HG03097 (cell line): ENCODE data around the gene CCSER1.
"Not testable (repeated sequence)": the region's sequence is repeated elsewhere in the genome, so short reads cannot be mapped to it uniquely, and the experiment has no call there.

Experiments used
- ATAC-seq: cut with Tn5 transposase; IDR thresholded peaks from one replicate; pipeline ENCODE4 v1.9.1; 2021; ENCODE audit not compliant: unreplicated experiment, low FRiP score

Gene CCSER1

GRCh38 chr4:90624781-90625180 lies 497.6 kb downstream of the CCSER1 start:
- ATAC-seq: no peak

GRCh38 chr4:90641861-90642599 lies 514.8 kb downstream of the CCSER1 start:
- ATAC-seq: no peak

DNA sequence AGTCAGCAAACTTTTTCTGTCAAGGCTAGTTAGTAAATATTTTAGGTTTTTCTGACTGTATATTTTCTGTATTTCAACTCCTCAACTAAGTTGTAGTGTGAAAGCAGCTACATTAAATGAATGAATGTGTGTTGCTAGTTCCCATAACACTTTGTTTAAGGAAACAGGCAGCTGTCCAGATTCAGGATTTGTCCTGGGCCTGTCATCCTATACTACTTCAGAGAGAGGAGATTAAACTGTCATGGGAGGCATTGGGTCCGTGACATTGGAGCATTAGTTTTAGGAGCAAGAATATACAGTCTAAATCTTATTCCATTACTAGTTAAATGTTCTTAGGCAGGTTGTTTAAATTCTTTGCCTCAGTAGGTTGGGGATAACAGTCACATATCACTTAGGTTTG lies 516.0 kb downstream of the CCSER1 start:
- ATAC-seq: no peak

- ATAC-seq: no peak
Observed at GRCh38 chr4:90648311-90648710, 521.1 kb downstream of the CCSER1 start.

- no peak for ATAC-seq
Observed at GRCh38 chr4:90648791-90649190, 521.6 kb downstream of the CCSER1 start.

DNA sequence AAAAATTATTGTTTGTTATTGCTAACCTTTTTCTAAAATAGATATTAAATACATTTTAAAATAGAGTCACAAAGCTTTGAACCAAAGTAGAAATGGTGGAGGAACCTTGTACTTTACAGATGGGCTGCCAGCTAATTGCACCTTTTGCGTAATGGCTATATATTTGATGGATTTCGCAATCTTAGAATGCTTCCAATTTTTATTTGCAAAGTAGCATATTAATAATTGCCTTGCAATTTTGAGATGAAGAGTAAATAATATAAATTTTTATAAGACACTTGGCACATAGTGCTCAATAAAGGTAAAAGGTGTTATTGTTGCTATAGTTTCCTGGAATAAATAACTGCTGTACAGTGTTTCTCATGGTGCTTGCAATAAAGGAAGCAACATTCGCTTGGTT lies 533.5 kb downstream of the CCSER1 start:
- ATAC-seq: no peak

- ATAC-seq: no peak
Observed at GRCh38 chr4:90670183-90670582, 543.0 kb downstream of the CCSER1 start.

- ATAC-seq: no peak
Observed at GRCh38 chr4:90689739-90690138, 562.5 kb downstream of the CCSER1 start.

DNA sequence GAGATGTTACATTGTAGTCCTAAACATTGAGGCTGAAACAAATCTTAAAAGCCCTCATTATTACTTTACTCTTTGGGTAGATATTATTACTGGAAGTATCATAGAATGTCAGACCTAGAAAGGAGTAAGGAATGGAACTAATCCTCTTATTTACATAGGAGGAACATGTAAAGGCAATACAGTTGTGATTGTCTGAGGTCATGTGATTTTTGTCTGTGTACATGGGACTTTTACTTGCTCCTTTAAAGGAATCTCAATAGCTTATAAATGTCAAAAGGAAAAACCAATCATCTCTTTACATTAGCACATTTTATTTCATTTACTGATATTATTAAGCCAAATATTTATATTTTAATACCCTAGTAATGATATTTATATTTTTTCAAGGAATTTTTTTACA lies 568.2 kb downstream of the CCSER1 start:
- no peak for ATAC-seq

DNA sequence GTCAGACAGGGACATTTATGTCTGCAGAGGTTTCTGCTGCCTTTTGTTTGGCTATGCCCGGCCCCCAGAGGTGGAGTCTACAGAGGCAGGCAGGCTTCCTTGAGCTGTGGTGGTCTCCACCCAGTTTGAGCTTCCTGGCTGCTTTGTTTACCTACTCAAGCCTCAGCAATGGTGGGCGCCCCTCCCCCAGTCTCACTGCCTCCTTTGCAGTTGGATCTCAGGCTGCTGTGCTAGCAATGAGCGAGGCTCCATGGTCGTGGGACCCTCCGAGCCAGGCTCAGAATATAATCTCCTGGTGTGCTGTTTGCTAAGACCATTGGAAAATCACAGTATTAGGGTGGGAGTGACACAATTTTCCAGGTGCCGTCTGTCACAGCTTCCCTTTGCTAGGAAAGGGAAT lies 578.3 kb downstream of the CCSER1 start:
- ATAC-seq: not testable (repeated sequence)

- ATAC-seq: no peak
Observed at GRCh38 chr4:90715242-90715641, 588.0 kb downstream of the CCSER1 start.

GRCh38 chr4:90718931-90719330 lies 591.7 kb downstream of the CCSER1 start:
- ATAC-seq: no peak

DNA sequence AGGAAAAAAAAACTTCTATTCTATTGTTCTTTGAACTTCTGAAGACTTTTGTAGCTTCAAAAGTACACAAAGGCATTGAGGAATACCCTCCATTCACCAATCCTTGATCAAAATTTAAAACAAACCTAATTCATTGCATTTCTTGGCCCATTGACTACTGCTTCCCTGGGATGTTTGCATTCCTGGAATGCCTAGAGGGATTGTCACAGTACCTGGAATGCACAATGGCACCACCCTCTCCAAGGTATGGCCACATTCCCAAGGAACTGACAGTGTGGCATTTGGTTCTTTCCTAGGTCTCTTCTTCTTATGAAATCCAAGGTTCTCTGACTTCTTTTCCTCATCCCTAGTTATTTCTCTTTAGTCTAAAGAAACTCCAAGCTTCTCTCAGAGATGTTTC lies 600.7 kb downstream of the CCSER1 start:
- ATAC-seq: no peak

GRCh38 chr4:90730752-90731151 lies 603.6 kb downstream of the CCSER1 start:
- no peak for ATAC-seq

- ATAC-seq: no peak
Observed at GRCh38 chr4:90733211-90733610, 606.0 kb downstream of the CCSER1 start.

DNA sequence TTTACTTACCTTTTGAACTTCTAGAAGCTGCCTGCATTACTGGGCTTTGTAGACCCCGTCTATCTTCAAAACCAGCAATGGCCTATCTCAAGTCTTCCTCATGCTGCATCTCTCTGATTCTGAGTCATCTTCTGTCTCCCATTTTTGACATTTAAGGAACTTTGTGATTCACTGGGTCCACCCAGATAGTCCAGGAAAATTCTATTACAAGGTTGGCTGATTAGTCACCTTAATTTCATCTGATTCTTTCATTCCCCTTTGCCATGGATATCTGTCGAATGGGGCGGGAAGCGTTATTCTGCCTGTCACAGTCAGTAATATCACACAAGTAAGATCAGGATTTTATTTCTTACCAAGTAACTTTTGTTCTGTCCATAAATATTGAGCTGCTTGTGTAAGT lies 618.0 kb downstream of the CCSER1 start:
- ATAC-seq: no peak

- ATAC-seq: no peak
Observed at GRCh38 chr4:90753068-90753467, 625.9 kb downstream of the CCSER1 start.

DNA sequence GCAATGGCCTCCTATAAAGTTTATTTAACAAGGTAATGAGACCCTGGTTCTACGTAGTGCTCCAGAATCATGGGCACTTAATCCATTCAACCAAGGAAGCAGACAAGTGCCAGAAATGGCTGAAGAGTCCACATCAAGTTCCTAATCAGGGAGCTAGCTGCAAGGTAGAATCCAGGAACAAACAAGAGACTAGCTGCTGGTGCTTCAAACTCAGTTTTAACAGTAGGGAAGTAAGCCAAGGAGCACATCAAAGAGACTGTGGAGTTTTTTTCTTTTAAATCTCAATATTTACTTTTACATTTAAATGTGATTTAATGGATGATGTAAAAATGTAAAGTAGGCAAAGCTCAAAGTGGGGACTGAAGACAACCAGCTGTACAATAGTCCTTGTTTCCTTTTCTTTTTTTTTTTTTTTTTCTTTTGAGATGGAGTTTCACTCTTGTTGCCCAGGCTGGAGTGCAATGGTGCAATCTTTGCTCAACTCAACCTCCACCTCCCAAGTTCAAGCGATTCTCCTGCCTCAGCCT lies 630.4 kb downstream of the CCSER1 start:
- no peak for ATAC-seq

DNA sequence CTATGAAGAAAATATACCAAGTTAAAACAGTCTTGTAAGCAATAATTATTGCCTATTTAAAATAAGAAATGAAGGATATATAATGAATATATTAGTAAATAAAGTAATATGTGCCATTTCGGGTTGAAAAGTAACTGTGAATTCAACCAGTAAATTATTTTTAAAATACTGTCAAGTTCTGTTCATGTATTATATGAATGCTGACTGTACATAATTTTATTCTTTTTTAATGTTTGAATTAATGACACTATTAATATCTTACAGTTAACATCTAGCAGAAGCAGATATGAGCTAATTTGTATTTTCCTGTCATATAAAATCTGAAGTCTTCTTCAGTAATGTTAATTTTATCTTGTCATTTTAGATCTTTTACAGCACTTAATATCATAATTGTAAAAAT lies 632.9 kb downstream of the CCSER1 start:
- ATAC-seq: no peak

- ATAC-seq: no peak
Observed at GRCh38 chr4:90766837-90767236, 639.6 kb downstream of the CCSER1 start.

DNA sequence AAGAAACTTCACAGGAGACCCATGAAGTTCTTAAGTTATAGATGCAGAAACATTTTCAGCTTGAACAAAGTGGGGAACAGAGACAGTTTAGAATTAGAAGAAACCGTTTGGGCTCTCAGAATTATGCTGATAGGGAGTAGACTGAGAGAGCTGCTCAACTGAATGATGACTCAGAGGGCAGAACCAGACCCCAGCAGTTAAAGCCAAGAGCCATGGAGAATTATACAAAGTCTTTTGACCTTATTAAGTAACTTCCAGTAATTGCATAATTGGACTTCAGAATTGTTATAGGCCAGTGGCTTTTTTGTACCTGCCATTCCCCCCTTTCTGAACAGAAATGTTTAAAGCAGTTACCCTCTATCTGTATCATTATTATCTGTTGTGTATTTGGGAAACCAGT lies 642.1 kb downstream of the CCSER1 start:
- ATAC-seq: no peak

- no peak for ATAC-seq
Observed at GRCh38 chr4:90780193-90780592, 653.0 kb downstream of the CCSER1 start.

- ATAC-seq: no peak
Observed at GRCh38 chr4:90786602-90787001, 659.4 kb downstream of the CCSER1 start.
